HG03196 (cell line): Measurements from ENCODE around the gene SLC6A5.

Experiments
- ATAC-seq: cut with Tn5 transposase; IDR thresholded peaks from one replicate; pipeline ENCODE4 v1.9.1; 2021; ENCODE audit not compliant: unreplicated experiment

SLC6A5 gene

DNA sequence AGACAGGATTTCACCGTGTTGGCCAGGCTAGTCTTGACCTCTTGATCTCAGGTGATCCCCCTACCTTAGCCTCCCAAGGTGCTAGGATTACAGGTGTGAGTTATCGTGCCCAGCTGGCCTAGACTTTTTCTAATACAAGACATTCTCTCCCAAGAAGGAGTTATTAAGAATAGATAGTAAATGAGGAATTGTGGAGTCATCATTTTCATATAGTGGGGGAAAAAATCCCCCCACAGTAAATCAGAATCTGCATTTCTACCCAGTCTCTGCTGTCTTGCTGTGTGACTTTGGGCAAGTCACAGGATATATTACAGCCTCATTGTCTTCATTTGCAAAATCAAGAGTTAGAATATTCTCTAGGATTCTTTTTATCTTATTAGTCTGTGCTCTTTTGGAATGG, 21.6 kb downstream of the SLC6A5 start:
- no peak for ATAC-seq

DNA sequence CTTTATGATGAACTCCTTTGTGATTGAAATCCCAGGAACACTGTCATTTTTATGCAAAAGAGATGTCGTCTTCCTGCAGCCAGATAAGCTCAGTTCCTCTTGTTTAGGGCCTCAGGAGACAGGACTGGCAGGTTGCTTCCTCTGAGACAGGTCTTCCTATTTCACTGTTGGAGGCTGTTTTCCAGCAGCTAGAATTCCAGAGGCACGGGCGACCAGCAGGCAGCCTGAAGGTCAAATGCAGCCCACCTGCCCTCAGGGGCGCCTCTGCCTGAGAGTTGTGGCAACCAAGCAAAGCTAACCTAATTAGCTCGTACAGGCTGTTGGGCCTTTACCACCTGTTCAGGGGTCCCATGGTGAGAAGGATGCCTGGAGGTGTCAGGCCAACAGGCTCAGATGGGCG, 22.3 kb downstream of the SLC6A5 start:
- no peak for ATAC-seq

DNA sequence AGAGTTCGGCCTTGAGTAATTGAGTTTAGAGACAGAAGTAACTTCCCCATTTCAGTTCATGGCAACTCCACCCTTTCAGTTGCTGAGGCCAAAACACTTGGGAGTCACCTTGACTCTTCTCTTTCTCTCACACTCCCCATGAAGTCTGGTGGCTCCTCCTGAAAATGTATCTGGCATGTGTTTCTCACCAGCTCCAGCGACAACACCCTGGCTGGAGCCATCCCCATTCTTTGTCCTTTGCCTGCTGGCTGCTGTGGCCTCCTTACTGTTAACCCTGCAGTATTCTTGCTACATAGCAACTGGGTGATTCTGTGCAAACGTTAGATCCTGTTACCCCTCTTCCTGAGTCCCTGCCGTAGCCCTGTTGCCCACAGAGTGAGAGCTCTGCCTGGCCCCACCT, 23.8 kb downstream of the SLC6A5 start:
- ATAC-seq, result no peak

DNA sequence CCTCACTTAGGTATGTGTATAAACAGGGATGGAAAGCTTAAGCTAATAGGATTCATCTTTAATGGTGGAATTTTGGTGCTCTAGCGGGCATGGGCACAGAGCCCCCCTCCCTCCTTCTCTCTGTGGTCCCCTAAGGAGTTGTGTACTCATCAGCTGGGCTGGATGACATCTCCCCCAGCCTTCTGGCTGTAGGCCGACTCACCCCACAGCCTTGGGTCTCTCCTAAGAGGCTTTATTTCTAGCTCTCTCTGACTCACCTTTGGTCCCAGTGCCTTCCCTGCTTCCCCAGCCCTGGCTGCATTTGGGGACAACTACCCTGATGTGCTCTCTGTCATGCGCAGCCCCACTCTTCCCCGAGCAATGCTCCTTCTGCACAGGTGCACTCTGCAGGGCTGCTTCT, 26.9 kb downstream of the SLC6A5 start:
- ATAC-seq, result no peak

DNA sequence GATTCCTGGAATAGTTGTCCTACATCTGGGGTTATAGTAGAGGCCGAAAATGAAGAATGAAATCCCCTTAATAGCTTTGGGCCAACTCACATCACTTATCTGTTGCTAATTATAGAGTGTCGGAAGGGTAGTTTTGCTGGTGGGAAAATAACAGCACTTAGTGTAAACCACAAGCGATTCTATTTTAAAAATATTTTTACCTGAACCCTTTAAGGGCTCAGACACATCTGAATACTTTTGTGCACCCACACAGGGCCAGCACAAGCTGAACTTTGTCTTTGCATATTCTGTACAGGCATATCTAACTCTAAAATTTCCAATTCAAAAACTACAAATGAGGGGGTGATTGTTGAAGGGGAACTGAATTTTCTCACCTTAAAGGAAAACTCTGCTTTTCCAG, 27.6 kb downstream of the SLC6A5 start:
- ATAC-seq, result no peak

DNA sequence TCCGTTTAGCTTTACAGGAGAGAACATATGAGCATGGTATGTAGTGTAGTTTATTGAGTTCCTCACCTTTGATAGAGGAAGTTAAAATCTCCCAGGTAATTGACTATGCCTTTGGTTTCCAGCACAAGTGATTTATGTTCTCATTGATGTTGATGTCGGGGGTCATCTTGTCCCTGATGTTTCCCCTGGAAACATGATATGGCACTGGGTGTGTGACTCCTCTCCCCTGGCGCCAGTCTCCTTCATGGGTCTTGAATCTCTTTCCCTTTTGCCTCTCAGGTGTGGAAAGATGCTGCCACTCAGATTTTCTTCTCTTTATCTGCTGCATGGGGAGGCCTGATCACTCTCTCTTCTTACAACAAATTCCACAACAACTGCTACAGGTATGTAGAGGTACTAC, 28.3 kb downstream of the SLC6A5 start:
- no peak for ATAC-seq

DNA sequence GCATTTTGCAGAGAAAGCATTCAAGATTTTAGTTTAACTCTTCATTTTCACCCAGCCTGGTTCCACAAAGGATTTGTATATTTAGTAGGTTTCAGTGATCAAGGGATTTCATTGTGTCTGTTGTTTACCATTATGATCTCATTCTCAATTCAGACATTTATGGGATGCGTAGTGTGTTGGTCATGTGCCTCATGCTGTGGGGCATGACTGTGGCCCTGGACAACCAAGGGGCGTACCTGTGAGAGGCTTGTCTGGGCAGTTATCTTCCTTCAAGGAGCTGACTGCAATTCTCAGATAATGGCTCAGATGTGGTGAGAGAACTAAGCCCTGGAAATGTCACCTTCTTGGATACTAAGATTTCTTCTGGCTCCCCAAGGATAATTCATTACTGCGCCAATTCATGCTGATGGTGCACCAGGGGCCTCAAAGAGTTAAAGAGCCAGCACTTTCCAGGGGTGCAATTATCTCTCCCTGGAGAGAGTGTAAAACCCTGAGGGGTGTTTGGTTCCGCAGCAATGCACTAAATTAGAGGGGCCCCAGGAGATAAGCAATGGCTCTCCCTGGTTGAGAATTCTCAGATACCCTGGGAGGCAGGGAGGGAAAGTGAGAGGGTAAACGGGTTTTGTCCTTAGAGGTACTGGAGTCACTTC, 32.2 kb downstream of the SLC6A5 start:
- no peak for ATAC-seq

DNA sequence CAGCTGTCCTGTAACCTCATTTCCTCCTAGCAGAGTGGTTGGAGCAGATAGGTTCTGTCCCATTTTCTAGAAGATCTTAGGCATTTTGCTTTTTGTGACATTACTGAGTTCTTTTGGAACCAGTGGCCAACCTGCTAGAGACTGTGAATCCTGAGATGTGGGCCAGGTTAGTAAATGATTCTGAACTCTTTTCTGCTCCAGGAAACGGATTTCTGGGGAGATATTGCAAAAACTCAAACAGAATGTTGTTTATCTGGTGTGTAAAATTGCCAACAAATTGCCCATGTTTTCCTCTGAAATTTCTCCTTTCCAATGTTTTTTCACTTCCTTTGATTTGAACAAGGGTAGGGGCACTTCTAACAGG, 32.7 kb downstream of the SLC6A5 start:
- ATAC-seq, result no peak

DNA sequence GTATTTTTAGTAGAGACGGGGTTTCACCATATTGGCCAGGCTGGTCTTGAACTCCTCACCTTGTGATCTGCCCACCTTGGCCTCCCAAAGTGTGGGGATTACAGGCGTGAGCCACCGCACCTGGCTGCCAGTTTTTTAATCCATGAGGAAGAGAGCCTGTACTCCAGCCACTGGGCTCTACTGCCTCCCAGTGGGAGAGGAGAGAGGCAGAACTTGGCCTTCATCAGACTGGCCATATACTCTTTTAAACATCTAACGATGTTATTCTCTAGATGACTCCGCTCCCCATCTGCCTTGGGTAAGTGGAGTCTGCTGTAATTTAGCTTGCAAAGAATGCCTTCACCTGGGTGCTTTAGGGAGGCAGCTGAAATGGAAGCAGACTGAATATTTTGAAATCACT, 34.6 kb downstream of the SLC6A5 start:
- no peak for ATAC-seq

DNA sequence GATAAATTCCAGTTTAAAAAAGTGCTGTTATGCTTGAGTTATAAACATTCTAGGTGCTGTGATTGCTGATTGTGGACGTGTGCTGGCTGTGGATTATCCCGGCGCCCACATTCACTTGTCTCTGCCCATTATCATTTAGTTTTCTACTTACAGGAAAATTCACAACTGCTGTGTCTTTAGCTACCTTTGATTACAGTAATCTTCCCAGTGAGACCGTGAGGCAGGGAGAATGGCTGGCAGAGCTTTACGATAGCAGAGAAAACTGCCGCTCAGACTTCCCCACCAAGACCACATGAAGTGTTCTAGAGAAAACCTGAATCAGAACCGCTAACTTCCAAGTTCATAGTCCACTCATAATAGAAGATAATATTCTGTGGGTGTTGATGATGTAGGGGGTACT, 35.4 kb downstream of the SLC6A5 start:
- ATAC-seq, result no peak

DNA sequence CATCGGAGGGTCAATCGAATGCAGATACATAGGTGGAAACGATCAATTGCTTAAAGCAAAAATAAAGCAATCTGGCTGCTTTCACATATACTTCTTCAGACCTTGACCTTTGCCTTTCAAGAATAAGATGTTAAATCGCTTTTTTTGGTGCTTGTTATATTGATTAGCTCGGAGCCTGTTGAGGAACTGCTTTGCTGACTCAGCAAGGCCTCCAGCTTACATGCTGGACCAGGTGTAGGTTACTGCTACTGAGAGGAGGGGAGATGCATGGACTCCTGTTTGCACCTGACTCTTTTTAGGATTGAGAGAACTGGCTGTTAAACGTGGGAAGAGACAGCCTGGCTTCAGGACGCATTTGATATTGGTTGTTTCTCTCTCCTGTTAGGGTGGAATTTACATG, 38.7 kb downstream of the SLC6A5 start:
- ATAC-seq, result no peak

DNA sequence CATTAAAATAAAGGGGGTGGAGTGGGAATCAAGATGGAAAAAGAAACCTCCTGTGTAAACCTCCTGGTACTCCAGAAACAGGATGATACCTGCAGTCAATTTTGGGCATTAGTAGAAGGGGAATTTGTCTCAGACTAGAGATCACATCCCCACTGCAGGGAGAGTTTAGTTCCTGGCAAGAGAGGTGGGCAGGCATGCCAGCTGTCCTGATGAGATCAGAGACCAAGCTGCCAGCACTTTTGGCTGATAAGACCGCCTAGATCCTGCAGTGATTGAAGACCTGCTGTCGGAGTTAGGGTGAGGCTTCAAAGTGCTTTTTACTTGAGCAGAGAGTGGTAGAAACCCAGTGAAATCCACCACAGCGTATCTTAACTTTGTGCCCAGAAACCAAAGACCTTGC, 40.3 kb downstream of the SLC6A5 start:
- ATAC-seq, result no peak

DNA sequence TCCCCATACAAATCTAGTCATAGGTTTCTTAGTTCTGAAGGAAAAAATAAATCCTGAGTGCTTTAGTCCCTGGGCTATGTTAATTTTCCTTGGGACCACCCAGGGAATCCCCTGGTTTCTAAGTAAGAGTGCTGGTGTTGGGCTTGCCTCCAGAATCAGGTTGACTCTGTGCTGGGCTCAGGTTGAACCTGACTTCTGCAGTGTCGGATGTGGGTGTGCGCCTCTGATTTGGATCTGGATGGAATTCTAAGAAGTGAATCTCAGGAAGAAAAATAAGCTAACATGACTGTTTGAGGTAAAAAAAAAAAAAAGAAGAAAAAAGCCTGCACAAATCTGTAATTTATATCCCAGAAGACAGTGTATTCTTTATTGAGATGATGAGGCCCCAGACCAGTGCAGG, 41.0 kb downstream of the SLC6A5 start:
- no peak for ATAC-seq

DNA sequence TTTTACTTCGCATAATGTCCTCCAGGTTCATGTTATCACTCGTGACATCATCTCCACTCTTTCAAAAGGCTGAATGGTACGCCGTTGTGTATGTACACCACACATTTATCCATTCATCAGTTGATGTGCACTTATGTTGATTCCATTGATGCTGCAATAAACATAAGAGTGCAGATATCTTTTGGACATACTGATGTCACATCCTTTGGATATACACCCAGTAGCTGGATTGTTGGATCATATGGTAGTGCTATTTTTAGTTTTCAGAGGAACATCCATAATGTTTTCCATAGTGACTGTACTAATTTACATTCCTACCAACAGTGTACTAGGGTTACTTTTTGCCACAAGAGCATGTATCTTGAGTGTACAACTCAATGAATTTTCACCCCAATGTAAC, 45.0 kb downstream of the SLC6A5 start:
- ATAC-seq, result no peak

DNA sequence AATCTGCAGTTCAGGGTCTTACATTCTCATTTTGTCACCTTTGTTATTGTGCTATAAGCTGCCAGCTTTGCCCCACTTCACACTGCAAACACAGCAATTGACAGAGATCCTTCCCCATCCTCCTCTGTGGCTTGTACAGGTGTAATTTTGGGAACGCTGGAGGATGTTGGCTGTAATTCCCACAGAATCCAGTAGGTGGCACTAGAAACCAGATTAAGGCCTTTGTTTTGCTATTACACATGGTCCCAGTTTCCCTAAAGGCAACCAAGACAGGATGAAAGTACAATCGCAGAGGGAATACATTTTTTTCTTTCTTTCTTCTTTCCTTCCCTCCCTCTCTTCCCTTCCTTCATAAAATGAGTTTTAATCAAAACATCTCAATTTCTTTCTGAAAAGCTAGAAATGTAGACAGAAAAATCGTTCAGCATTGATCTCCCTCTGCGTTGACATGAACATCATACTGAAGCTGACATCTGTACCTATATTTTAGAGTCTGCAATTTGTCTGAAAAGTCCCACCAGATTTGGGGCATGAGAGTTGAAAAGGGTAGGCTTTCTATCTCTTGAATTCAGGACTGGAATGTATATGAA, 48.7 kb downstream of the SLC6A5 start:
- ATAC-seq, result peak; percentile 67

DNA sequence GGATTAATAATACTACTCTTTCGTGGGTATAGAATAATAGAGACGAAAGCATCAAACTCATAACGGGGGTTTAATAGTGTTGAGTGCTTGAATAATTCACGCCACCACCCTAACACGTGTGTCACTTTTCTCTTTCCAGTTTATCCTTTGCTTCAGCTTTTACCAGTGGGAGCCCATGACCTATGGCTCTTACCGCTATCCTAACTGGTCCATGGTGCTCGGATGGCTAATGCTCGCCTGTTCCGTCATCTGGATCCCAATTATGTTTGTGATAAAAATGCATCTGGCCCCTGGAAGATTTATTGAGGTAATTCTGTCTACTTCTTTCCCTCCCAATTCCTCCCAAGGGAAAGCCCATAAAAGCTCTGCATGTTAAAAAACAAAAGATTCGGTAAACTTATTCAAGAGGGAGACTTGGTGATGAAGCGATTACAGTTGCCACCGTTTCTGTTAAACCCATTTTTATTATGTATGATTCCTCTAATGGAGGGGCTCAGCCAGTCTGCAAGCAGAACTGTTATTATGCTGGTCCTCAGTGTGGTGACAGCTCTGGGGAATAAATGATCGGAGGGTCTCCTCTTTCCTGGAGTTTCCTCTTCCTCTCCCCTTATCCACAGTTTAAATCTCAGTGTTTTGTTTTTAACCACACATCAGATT, 52.9 kb downstream of the SLC6A5 start:
- ATAC-seq, result no peak

DNA sequence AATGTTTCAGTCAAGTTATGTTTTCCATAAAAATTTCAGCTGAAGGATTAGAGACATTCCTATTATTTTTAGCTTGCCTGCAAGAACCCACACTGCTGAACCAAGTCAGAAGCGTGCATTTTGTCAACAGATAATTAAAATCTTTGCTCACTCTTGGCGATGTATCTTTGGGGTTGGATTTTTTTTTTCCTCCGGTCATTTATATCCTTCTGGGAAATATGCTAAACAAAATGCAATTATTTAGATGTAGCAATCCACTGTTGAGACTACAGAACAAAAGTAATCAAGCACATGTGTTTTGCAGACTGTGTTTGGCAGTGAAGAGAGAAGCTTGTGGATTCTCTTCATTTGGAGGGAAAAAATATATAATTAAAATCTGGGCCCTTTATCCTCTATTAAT, 54.6 kb downstream of the SLC6A5 start:
- ATAC-seq, result no peak

DNA sequence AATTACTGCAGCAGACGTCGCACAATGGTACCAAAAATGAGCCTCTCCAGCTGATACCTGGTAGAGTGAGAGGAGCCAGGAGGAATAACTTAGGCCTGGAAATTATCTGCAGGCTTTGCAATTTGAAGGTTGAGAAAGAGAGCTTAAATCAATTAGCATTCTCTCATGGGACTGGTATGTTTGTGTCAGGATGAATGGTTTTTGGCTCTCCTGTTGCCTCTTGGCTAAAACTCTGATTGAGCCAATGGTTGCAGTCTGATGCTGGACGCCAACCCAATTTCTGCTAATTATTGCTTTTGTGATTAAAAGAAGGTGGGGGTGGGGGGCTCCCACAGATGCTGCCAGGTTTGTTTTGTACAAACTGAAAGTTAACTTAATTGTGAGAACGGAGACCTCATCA, 57.5 kb downstream of the SLC6A5 start:
- ATAC-seq, result no peak

DNA sequence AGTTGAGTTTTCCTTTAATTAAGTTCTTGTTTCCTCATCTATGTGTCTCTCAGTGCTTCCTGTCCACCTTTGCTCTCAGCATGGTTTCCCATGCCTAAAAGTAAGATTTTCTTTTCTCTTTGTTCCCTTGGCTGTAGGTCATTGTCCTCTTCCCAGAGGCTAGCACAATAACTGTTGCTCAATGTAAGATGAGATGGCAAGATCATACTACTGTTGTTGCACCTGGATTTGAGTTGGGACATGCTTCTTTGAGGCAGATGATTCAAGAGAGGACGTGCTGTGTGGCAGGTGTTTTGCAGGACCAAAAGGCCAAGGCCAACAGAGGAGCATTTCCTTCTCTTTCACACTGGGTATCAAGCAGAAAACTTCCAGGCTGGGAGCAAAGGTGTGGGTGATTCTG, 58.7 kb downstream of the SLC6A5 start:
- no peak for ATAC-seq

DNA sequence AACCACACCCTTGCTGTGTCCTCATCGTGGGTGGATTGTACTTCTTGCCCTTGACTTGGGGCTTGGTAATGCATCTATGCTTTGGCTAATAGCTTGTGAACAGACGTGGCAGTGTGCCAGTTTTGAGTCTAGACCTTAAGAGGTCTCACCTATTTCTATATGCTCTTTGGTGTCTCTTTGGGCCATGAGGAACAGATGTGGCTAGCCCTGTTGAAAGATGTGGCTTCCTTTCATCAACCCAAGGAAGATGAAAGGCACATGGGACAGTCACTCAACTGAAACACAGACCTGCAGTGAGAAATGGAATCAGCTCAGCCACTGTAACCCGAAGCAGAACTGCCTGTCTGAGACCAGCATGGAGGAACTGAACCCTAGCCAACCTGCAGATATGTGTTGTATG, 62.0 kb downstream of the SLC6A5 start:
- ATAC-seq, result no peak

DNA sequence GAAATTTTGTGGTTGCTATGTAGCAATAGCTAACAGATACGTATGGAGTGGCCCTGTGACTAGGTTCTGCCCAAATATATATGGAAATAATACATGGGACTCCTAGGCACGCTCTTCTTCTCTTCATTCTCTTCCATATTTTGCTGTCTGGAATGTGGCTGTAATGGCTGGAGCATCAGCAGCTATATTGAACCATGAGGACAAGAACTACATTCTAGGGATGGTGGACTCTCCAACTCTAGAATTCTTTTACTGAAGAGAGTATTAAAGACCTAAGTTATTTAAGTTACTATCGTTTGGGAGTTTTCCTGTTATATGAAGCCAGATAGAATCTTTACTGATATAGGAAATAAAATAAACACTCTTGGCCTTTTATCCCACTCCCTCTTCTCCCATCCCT, 62.4 kb downstream of the SLC6A5 start:
- no peak for ATAC-seq

DNA sequence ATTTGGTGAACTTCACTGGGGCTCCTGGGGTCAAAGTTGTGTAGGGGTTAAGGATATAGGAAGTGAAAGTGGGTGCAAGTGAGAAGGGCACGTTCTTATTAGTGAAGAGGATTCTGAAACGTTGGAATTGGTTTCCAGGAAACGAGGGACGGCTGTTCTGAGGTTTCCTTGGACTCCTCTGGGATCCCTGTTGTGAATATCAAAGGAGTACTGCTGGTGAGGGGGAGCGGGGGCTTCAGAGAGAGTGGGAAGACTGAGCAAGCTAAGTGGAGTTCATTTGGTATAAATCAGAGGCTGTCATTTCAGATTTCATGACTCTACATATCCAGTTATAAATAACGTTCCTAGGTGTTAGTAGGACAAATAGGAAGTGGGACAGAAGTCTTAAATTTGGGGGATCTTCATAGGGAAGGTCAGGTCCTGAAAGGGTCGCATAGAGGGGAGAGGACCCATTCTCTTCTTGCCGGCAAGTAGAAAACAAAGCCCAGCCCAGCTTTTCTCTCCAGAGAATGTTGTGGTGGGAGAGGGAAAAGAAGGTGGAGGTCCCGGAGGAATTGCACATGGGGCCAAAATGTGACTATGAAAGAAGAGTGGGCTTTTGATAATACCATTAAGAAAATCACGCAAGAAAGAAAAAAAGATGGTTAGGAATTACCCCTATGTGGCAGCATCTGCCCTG, 68.9 kb downstream of the SLC6A5 start:
- no peak for ATAC-seq
